Epithelial cell of proximal tubule (primary cell): ENCODE measurements around the gene OXSR1. TPM values are rescaled to one million over a fixed set of nuclear protein-coding genes. Genes with fewer than 3 reads are reported as not detected.

ENCODE experiments used
- DNase-seq: peaks from one replicate; pipeline ENCODE4 v3.0.0-alpha.2; 2011; ENCODE audit warnings: low read depth
- H3K4me3 ChIP-seq: 2 replicates; pipeline ENCODE4 v1.5.1; 2011; ENCODE audit warnings: low read depth, mild to moderate bottlenecking, low read length
- CTCF ChIP-seq: conservative IDR thresholded peaks from 2 replicates; pipeline ENCODE4 v1.5.1; 2012; ENCODE audit warnings: low read depth, mild to moderate bottlenecking, low read length
- total RNA-seq: library from RNA; depleted of rRNA; stranded (reverse); fragments of >200 nt; gene quantifications from 2 replicates; pipeline ENCODE4 v1.2.3, GENCODE V29; 2015

OXSR1 gene
- total RNA-seq, 1 donor from 2014 or later: 39.2 TPM

- no peak for TF ChIP-seq CTCF
- H3K4me3 ChIP-seq: no peak overlapping the region
- no peak for DNase-seq
These were observed 46.7 kb upstream of the OXSR1 start for GRCh38 chr3:38118421-38119247.

GRCh38 chr3:38119248-38119544 lies 46.1 kb upstream of the OXSR1 start:
- no peak for DNase-seq
- H3K4me3 ChIP-seq: no peak overlapping the region
- no peak for TF ChIP-seq CTCF

DNA sequence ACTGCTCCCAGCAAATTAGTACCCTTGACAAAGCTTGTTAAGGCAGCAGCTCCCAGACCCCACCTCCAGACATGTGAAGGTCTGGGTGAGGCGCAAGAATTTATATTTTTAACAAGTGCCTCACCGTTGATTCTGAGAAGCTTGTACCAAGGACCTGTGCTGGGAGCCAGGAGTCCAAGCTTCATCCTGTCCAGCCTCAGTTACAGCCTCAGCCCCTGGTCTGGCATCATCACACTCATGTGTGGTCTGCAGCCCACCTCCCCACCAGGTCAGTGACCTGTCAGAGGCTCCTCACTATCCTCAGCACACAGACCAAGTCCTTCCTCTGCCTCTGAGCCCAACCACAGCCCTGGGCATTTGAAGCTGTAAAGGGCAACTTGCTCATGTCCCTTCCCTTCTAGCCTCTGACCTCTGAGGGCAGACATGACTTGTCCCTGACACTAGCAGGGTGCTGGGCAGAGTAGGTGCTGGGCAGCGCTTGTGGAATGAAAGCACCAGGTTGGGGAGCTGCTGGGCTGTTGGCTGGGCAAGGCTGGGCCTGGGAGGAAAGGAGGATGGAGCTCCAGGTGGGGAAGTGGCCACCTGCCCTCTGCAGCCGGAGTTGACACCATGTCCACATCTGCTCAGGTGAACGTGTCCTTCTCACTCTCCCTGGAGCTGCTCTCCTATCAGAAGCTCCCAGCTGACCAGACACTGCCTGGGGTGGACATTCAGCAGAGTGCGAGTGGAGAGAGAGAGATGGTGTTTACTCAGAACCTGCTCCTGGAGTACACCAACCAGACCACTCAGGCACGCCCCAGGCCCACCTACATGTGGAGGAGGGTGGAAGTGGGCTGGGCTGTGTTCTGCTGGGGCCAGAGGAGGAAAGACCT lies 45.3 kb upstream of the OXSR1 start:
- no peak for TF ChIP-seq CTCF
- DNase-seq: no peak
- no peak overlapping the region for H3K4me3 ChIP-seq

- DNase-seq: no peak
- no peak overlapping the region for H3K4me3 ChIP-seq
- TF ChIP-seq CTCF: no peak
These were observed 44.5 kb upstream of the OXSR1 start for GRCh38 chr3:38120693-38121450.

- H3K4me3 ChIP-seq: no peak overlapping the region
- DNase-seq: no peak
- no peak for TF ChIP-seq CTCF
These were observed 43.9 kb upstream of the OXSR1 start for GRCh38 chr3:38121451-38121831.

DNA sequence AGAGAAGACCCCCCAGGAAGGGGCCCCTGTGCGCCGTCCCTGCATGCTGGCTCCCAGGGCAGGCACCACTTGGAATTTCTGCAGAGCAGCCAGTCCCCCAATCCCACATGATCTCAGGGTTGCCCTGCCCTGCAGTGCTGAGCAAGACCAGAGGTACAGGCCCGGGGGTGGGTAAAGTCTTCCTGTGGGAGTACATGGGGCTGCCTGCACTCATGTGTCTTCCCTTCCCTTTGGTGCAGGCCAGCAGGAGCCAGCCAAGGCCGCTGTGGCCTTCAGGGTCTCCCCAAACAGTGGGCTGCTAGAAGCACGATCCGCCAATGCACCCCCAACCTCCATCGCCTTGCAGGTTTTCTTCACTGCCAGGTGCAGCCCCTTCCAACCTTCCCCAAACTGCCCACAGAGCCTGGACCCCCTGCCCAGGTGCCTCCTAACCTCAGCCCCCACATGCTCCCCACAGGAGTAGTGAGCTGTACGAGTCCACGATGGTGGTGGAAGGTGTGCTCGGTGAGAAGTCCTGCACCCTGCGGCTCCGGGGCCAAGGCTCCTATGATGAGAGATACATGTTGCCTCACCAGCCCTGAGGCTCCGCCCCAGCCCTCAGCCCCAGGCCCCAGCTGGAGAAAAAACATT lies 43.4 kb upstream of the OXSR1 start:
- no peak for TF ChIP-seq CTCF
- no peak for DNase-seq
- no peak overlapping the region for H3K4me3 ChIP-seq
